ENCODE measurements around the gene PRKG1. TPM values are rescaled to one million over a fixed set of nuclear protein-coding genes. Genes with fewer than 3 reads are reported as not detected.

The PRKG1 gene
- total RNA-seq, 1 donor: 19.5 TPM

- no peak for DNase-seq (ENCODE audit: insufficient read length, low spot score, missing footprints)
- H3K9me3 ChIP-seq (ENCODE audit: low read depth, low read length): no peaks in the 10 kb centered on the region
- H3K27ac ChIP-seq (ENCODE audit: low read depth, low read length): no peak overlapping the region
- H3K4me3 ChIP-seq (ENCODE audit: insufficient read depth, low read length): no peak overlapping the region
- H3K27me3 ChIP-seq (ENCODE audit: insufficient read depth, low read length): no peaks in the 10 kb centered on the region
- no peaks in the 10 kb centered on the region for H3K79me2 ChIP-seq (ENCODE audit: insufficient read depth, low read length)
- peaks cover 2% of the 10 kb centered on the region for H4K20me1 ChIP-seq (ENCODE audit: insufficient read depth, low read length)
- no peak overlapping the region for H2AFZ ChIP-seq (ENCODE audit: low read length)
- H3K4me1 ChIP-seq (ENCODE audit: insufficient read depth, low read length): no peaks in the 10 kb centered on the region
- H3K4me2 ChIP-seq (ENCODE audit: insufficient read depth, low read length): no peak overlapping the region
- TF ChIP-seq CTCF (IDR thresholded peaks at IDR 0.05; ENCODE audit: extremely low read depth, low read depth, low read length): no peak
- no peaks in the 10 kb centered on the region for H3K36me3 ChIP-seq (ENCODE audit: insufficient read depth, low read length)
These were observed 668.9 kb downstream of the PRKG1 start for GRCh38 chr10:51743146-51743545.

DNA sequence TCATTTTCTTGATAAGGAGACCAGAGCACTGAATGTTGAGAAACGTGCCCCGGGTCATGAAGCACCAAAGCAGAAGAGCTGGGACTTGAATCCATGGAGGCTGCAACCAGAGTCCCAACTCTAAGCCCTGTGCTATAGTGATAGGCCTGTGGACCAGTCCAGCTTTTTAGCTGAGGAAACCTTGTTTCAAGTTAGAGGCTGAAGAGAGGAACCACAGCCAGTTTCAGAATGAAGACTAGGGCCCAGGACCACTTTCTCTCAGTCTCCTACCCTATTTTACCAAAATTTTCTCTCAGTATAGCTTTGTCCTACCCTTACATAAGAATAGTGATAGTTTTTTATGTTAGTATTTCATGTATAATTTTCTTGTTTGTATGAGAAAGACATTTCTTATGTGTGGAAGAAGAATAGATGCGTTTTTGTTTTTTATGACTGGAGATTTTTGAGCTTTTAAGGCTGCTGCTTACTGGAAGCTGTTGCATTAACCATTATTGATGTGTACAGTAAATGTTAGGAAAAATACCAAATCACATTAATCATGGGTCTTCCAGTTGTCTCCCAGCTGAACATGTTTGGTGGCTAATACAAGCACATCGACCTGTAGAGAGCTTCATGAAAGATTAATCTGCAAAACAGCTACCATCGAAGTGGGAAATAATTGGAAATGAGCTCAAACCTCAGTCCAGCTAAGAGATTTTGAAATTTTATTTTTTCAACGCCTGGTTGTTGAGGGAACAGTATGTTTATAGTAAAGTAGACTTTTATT is 670.1 kb downstream of the PRKG1 start:
- H3K27ac ChIP-seq (ENCODE audit: low read depth, low read length): no peak overlapping the region
- no peak overlapping the region for H3K4me3 ChIP-seq (ENCODE audit: insufficient read depth, low read length)
- no peak for DNase-seq (ENCODE audit: insufficient read length, low spot score, missing footprints)
- H3K4me1 ChIP-seq (ENCODE audit: insufficient read depth, low read length): no peaks in the 10 kb centered on the region
- H3K4me2 ChIP-seq (ENCODE audit: insufficient read depth, low read length): no peak overlapping the region
- no peaks in the 10 kb centered on the region for H3K9me3 ChIP-seq (ENCODE audit: low read depth, low read length)
- no peaks in the 10 kb centered on the region for H3K27me3 ChIP-seq (ENCODE audit: insufficient read depth, low read length)
- no peak overlapping the region for H2AFZ ChIP-seq (ENCODE audit: low read length)
- H4K20me1 ChIP-seq (ENCODE audit: insufficient read depth, low read length): peaks cover 2% of the 10 kb centered on the region
- H3K36me3 ChIP-seq (ENCODE audit: insufficient read depth, low read length): no peaks in the 10 kb centered on the region
- TF ChIP-seq CTCF (IDR thresholded peaks at IDR 0.05; ENCODE audit: extremely low read depth, low read depth, low read length): no peak
- no peaks in the 10 kb centered on the region for H3K79me2 ChIP-seq (ENCODE audit: insufficient read depth, low read length)

GRCh38 chr10:51745397-51745796 is 671.1 kb downstream of the PRKG1 start:
- no peak overlapping the region for H2AFZ ChIP-seq (ENCODE audit: low read length)
- no peak overlapping the region for H3K27ac ChIP-seq (ENCODE audit: low read depth, low read length)
- H3K4me1 ChIP-seq (ENCODE audit: insufficient read depth, low read length): no peaks in the 10 kb centered on the region
- H3K4me2 ChIP-seq (ENCODE audit: insufficient read depth, low read length): no peak overlapping the region
- no peaks in the 10 kb centered on the region for H3K27me3 ChIP-seq (ENCODE audit: insufficient read depth, low read length)
- H3K9me3 ChIP-seq (ENCODE audit: low read depth, low read length): no peaks in the 10 kb centered on the region
- no peaks in the 10 kb centered on the region for H3K79me2 ChIP-seq (ENCODE audit: insufficient read depth, low read length)
- no peaks in the 10 kb centered on the region for H3K36me3 ChIP-seq (ENCODE audit: insufficient read depth, low read length)
- no peak for DNase-seq (ENCODE audit: insufficient read length, low spot score, missing footprints)
- H4K20me1 ChIP-seq (ENCODE audit: insufficient read depth, low read length): peaks cover 2% of the 10 kb centered on the region
- TF ChIP-seq CTCF (IDR thresholded peaks at IDR 0.05; ENCODE audit: extremely low read depth, low read depth, low read length): no peak
- H3K4me3 ChIP-seq (ENCODE audit: insufficient read depth, low read length): no peak overlapping the region

- H4K20me1 ChIP-seq (ENCODE audit: insufficient read depth, low read length): peaks cover 2% of the 10 kb centered on the region
- no peak for TF ChIP-seq CTCF (IDR thresholded peaks at IDR 0.05; ENCODE audit: extremely low read depth, low read depth, low read length)
- H3K4me3 ChIP-seq (ENCODE audit: insufficient read depth, low read length): no peak overlapping the region
- H3K79me2 ChIP-seq (ENCODE audit: insufficient read depth, low read length): no peaks in the 10 kb centered on the region
- H2AFZ ChIP-seq (ENCODE audit: low read length): no peak overlapping the region
- H3K4me2 ChIP-seq (ENCODE audit: insufficient read depth, low read length): no peak overlapping the region
- no peak overlapping the region for H3K27ac ChIP-seq (ENCODE audit: low read depth, low read length)
- no peaks in the 10 kb centered on the region for H3K36me3 ChIP-seq (ENCODE audit: insufficient read depth, low read length)
- no peaks in the 10 kb centered on the region for H3K27me3 ChIP-seq (ENCODE audit: insufficient read depth, low read length)
- H3K9me3 ChIP-seq (ENCODE audit: low read depth, low read length): no peaks in the 10 kb centered on the region
- H3K4me1 ChIP-seq (ENCODE audit: insufficient read depth, low read length): no peaks in the 10 kb centered on the region
- DNase-seq (ENCODE audit: insufficient read length, low spot score, missing footprints): no peak
These were observed 672.9 kb downstream of the PRKG1 start for GRCh38 chr10:51747216-51747615.
